ENCODE measurements around the gene CXCL3.
A peak's percentile ranks its signal among the peaks of the same experiment; 100 is the strongest.

Gene CXCL3

GRCh38 chr4:74055498-74055897, 17.0 kb upstream of the CXCL3 start:
- peak overlapping the region; percentile 88 for H3K27ac ChIP-seq (ENCODE audit: low read depth, low read length)
- H2AFZ ChIP-seq (ENCODE audit: low read length, unreplicated experiment): no peak overlapping the region
- H3K36me3 ChIP-seq (ENCODE audit: insufficient read depth, low read length): no peaks in the 10 kb centered on the region
- no peak overlapping the region for H3K4me3 ChIP-seq (ENCODE audit: low read depth, low read length)
- H3K27me3 ChIP-seq (ENCODE audit: insufficient read depth, low read length): no peaks in the 10 kb centered on the region
- H3K79me2 ChIP-seq (ENCODE audit: control insufficient read depth, insufficient read depth, low read length, unreplicated experiment): no peaks in the 10 kb centered on the region
- H3K4me1 ChIP-seq (ENCODE audit: control insufficient read depth, insufficient read depth, low read length, unreplicated experiment): peaks cover 23% of the 10 kb centered on the region

- Histone ChIP-seq H3K79me2 (ENCODE audit: control insufficient read depth, insufficient read depth, low read length, unreplicated experiment) (no peaks in the 10 kb centered on the region), H3K4me3 (ENCODE audit: low read depth, low read length) (no peak overlapping the region), H3K27ac (ENCODE audit: low read depth, low read length) (no peak overlapping the region), H3K27me3 (ENCODE audit: insufficient read depth, low read length) (no peaks in the 10 kb centered on the region), H3K36me3 (ENCODE audit: insufficient read depth, low read length) (no peaks in the 10 kb centered on the region), H2AFZ (ENCODE audit: low read length, unreplicated experiment) (no peak overlapping the region), H3K4me1 (ENCODE audit: control insufficient read depth, insufficient read depth, low read length, unreplicated experiment) (peaks cover 23% of the 10 kb centered on the region)
Observed at GRCh38 chr4:74055096-74055495, 16.6 kb upstream of the CXCL3 start.

- Histone ChIP-seq H3K36me3 (ENCODE audit: insufficient read depth, low read length) (no peaks in the 10 kb centered on the region), H3K27me3 (ENCODE audit: insufficient read depth, low read length) (no peaks in the 10 kb centered on the region), H3K27ac (ENCODE audit: low read depth, low read length) (no peak overlapping the region), H2AFZ (ENCODE audit: low read length, unreplicated experiment) (no peak overlapping the region), H3K79me2 (ENCODE audit: control insufficient read depth, insufficient read depth, low read length, unreplicated experiment) (no peaks in the 10 kb centered on the region), H3K4me1 (ENCODE audit: control insufficient read depth, insufficient read depth, low read length, unreplicated experiment) (peaks cover 23% of the 10 kb centered on the region), H3K4me3 (ENCODE audit: low read depth, low read length) (no peak overlapping the region)
Observed at GRCh38 chr4:74054483-74055047, 16.1 kb upstream of the CXCL3 start.

GRCh38 chr4:74047152-74047551, 8.7 kb upstream of the CXCL3 start:
- Histone ChIP-seq H3K4me3 (ENCODE audit: low read depth, low read length) (no peak overlapping the region), H3K27ac (ENCODE audit: low read depth, low read length) (no peak overlapping the region), H3K4me1 (ENCODE audit: control insufficient read depth, insufficient read depth, low read length, unreplicated experiment) (peaks cover 23% of the 10 kb centered on the region), H3K79me2 (ENCODE audit: control insufficient read depth, insufficient read depth, low read length, unreplicated experiment) (no peaks in the 10 kb centered on the region), H3K36me3 (ENCODE audit: insufficient read depth, low read length) (no peaks in the 10 kb centered on the region; the same call in 1 of the 2 replicates), H3K27me3 (ENCODE audit: insufficient read depth, low read length) (no peaks in the 10 kb centered on the region), H2AFZ (ENCODE audit: low read length, unreplicated experiment) (no peak overlapping the region)

GRCh38 chr4:74045772-74046171, 7.3 kb upstream of the CXCL3 start:
- peaks cover 27% of the 10 kb centered on the region for H3K4me1 ChIP-seq (ENCODE audit: control insufficient read depth, insufficient read depth, low read length, unreplicated experiment)
- no peak overlapping the region for H3K27ac ChIP-seq (ENCODE audit: low read depth, low read length)
- H2AFZ ChIP-seq (ENCODE audit: low read length, unreplicated experiment): no peak overlapping the region
- no peak overlapping the region for H3K4me3 ChIP-seq (ENCODE audit: low read depth, low read length)
- no peaks in the 10 kb centered on the region for H3K27me3 ChIP-seq (ENCODE audit: insufficient read depth, low read length)
- H3K79me2 ChIP-seq (ENCODE audit: control insufficient read depth, insufficient read depth, low read length, unreplicated experiment): no peaks in the 10 kb centered on the region
- H3K36me3 ChIP-seq (ENCODE audit: insufficient read depth, low read length): no peaks in the 10 kb centered on the region; the same call in 1 of the 2 replicates

- H2AFZ ChIP-seq (ENCODE audit: low read length, unreplicated experiment): no peak overlapping the region
- no peak overlapping the region for H3K4me3 ChIP-seq (ENCODE audit: low read depth, low read length)
- H3K79me2 ChIP-seq (ENCODE audit: control insufficient read depth, insufficient read depth, low read length, unreplicated experiment): no peaks in the 10 kb centered on the region
- H3K4me1 ChIP-seq (ENCODE audit: control insufficient read depth, insufficient read depth, low read length, unreplicated experiment): peaks cover 32% of the 10 kb centered on the region
- H3K27ac ChIP-seq (ENCODE audit: low read depth, low read length): peak overlapping the region; percentile 50; the same call in 1 of the 2 replicates
- H3K36me3 ChIP-seq (ENCODE audit: insufficient read depth, low read length): no peaks in the 10 kb centered on the region; the same call in 1 of the 2 replicates
- no peaks in the 10 kb centered on the region for H3K27me3 ChIP-seq (ENCODE audit: insufficient read depth, low read length)
Observed at GRCh38 chr4:74045247-74045646, 6.8 kb upstream of the CXCL3 start.

- Histone ChIP-seq H2AFZ (ENCODE audit: low read length, unreplicated experiment) (no peak overlapping the region), H3K4me1 (ENCODE audit: control insufficient read depth, insufficient read depth, low read length, unreplicated experiment) (peaks cover 38% of the 10 kb centered on the region), H3K36me3 (ENCODE audit: insufficient read depth, low read length) (no peaks in the 10 kb centered on the region; the same call in 1 of the 2 replicates), H3K27me3 (ENCODE audit: insufficient read depth, low read length) (no peaks in the 10 kb centered on the region), H3K79me2 (ENCODE audit: control insufficient read depth, insufficient read depth, low read length, unreplicated experiment) (peaks cover 2% of the 10 kb centered on the region), H3K27ac (ENCODE audit: low read depth, low read length) (peak overlapping the region; percentile 50), H3K4me3 (ENCODE audit: low read depth, low read length) (no peak overlapping the region)
Observed at GRCh38 chr4:74044677-74045076, 6.2 kb upstream of the CXCL3 start.

- H3K4me3 ChIP-seq (ENCODE audit: low read depth, low read length): no peak overlapping the region
- H3K27ac ChIP-seq (ENCODE audit: low read depth, low read length): no peak overlapping the region
- no peak overlapping the region for H2AFZ ChIP-seq (ENCODE audit: low read length, unreplicated experiment)
- no peaks in the 10 kb centered on the region for H3K27me3 ChIP-seq (ENCODE audit: insufficient read depth, low read length)
- H3K36me3 ChIP-seq (ENCODE audit: insufficient read depth, low read length): peaks cover 3% of the 10 kb centered on the region; the same call in 1 of the 2 replicates
- peaks cover 13% of the 10 kb centered on the region for H3K79me2 ChIP-seq (ENCODE audit: control insufficient read depth, insufficient read depth, low read length, unreplicated experiment)
- peaks cover 42% of the 10 kb centered on the region for H3K4me1 ChIP-seq (ENCODE audit: control insufficient read depth, insufficient read depth, low read length, unreplicated experiment)
Observed at GRCh38 chr4:74042681-74043080, 4.2 kb upstream of the CXCL3 start.

GRCh38 chr4:74041418-74041817, 2.9 kb upstream of the CXCL3 start:
- Histone ChIP-seq H3K79me2 (ENCODE audit: control insufficient read depth, insufficient read depth, low read length, unreplicated experiment) (peaks cover 22% of the 10 kb centered on the region), H3K4me3 (ENCODE audit: low read depth, low read length) (no peak overlapping the region), H3K27me3 (ENCODE audit: insufficient read depth, low read length) (no peaks in the 10 kb centered on the region), H3K27ac (ENCODE audit: low read depth, low read length) (no peak overlapping the region), H3K4me1 (ENCODE audit: control insufficient read depth, insufficient read depth, low read length, unreplicated experiment) (peaks cover 42% of the 10 kb centered on the region), H3K36me3 (ENCODE audit: insufficient read depth, low read length) (peaks cover 11% of the 10 kb centered on the region; the same call in 1 of the 2 replicates), H2AFZ (ENCODE audit: low read length, unreplicated experiment) (no peak overlapping the region)

GRCh38 chr4:74039315-74039763, 850 bp upstream of the CXCL3 start:
- peak overlapping the region; percentile 87 for H3K4me3 ChIP-seq (ENCODE audit: low read depth, low read length)

GRCh38 chr4:74038086-74038424, 434 bp downstream of the CXCL3 start:
- no peaks in the 10 kb centered on the region for H3K27me3 ChIP-seq (ENCODE audit: insufficient read depth, low read length)

More at GRCh38 chr4:74039315-74039763, 850 bp upstream of the CXCL3 start:
- Histone ChIP-seq H3K36me3 (ENCODE audit: insufficient read depth, low read length) (peaks cover 11% of the 10 kb centered on the region; the same call in 1 of the 2 replicates), H3K27me3 (ENCODE audit: insufficient read depth, low read length) (no peaks in the 10 kb centered on the region), H3K27ac (ENCODE audit: low read depth, low read length) (peak overlapping the region; percentile 94), H3K79me2 (ENCODE audit: control insufficient read depth, insufficient read depth, low read length, unreplicated experiment) (peaks cover 22% of the 10 kb centered on the region), H3K4me1 (ENCODE audit: control insufficient read depth, insufficient read depth, low read length, unreplicated experiment) (peaks cover 36% of the 10 kb centered on the region), H2AFZ (ENCODE audit: low read length, unreplicated experiment) (peak overlapping the region; percentile 70)

More at GRCh38 chr4:74038086-74038424, 434 bp downstream of the CXCL3 start:
- Histone ChIP-seq H3K36me3 (ENCODE audit: insufficient read depth, low read length) (peaks cover 11% of the 10 kb centered on the region; the same call in 1 of the 2 replicates), H3K4me1 (ENCODE audit: control insufficient read depth, insufficient read depth, low read length, unreplicated experiment) (peaks cover 35% of the 10 kb centered on the region), H2AFZ (ENCODE audit: low read length, unreplicated experiment) (no peak overlapping the region), H3K79me2 (ENCODE audit: control insufficient read depth, insufficient read depth, low read length, unreplicated experiment) (peaks cover 22% of the 10 kb centered on the region), H3K27ac (ENCODE audit: low read depth, low read length) (peak overlapping the region; percentile 94), H3K4me3 (ENCODE audit: low read depth, low read length) (peak overlapping the region; percentile 87)

Data from ACC112 (cell line).